Measurements from ENCODE around the gene SREBF1.
A peak's percentile ranks its signal among the peaks of the same experiment; 100 is the strongest.

Gene SREBF1

GRCh38 chr17:17836818-17837379, at the start of gene SREBF1:
Gene SREBF1, minus strand, starts transcription at chr17:17836986. Its CDS starts 169 bp downstream, at chr17:17836817.
- DNase-seq (ENCODE audit: low read depth) = peak; percentile 38

DNA sequence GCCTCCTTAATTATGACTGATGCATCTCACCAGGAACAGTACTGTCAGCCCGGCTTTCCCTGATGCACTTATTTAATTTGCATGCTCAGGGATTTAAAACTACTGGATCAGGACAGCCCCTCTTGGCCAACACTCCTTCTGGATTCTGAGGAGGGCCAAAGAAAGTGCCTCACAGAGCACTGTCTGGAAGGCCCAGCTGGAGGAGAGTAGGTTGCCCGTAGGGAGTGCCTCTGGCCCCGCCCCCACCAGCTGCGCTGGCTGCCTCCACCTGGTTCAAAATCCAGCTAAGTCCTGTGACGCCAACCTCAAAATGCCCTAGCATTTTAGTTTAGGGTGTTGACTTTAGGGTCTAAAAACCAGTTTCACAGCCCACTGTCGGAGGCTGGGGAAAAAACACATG, 49.4 kb upstream of the SREBF1 start:
- no peak for DNase-seq (ENCODE audit: low read depth)

GRCh38 chr17:17884391-17885357, 47.9 kb upstream of the SREBF1 start:
- no peak for DNase-seq (ENCODE audit: low read depth)

GRCh38 chr17:17883801-17884200, 47.0 kb upstream of the SREBF1 start:
- DNase-seq (ENCODE audit: low read depth) = no peak

- DNase-seq (ENCODE audit: low read depth) = no peak
Observed at GRCh38 chr17:17882082-17882581, 45.3 kb upstream of the SREBF1 start.

- DNase-seq (ENCODE audit: low read depth) = no peak
Observed at GRCh38 chr17:17880577-17881196, 43.9 kb upstream of the SREBF1 start.

DNA sequence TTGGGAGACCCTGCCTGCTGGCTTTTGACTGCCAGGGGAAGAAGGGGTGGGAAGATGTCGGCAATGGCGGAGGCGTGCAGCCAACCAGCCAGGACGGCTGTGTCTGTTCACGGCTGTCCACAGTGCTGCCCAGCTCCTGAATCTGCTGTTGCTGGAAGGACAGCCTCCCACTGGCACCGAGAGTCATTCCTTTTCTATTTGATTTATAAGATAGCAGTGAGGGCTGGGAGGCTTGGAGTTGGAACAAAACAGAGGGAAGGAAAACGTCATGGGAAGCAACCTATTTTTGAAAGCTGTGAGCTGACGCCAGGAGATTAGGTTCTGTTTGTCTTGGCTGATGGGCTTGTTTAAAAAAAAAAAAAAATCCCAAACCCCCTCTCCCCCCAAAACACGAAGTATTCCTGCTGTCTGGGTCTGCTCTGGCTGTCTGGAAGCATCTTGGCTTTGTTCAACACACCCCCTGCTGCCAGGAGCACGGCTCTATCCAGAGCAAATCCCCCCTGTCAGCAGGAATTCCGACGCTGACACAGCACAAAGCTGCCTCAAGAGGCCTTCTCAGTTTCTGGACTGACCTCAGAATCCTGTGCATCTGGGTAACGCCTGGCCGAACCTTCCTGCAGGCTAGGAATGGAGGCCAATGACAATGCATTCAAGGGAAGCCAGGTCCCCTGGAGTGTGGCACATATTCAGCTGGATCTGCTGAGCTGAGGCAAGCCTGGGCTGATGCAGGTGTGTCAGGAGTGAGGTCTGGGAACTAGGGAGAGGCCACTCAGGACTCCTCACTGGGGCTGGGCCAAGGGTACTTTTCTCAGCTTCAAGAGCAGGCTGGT, 41.0 kb upstream of the SREBF1 start:
- no peak for DNase-seq (ENCODE audit: low read depth)

DNA sequence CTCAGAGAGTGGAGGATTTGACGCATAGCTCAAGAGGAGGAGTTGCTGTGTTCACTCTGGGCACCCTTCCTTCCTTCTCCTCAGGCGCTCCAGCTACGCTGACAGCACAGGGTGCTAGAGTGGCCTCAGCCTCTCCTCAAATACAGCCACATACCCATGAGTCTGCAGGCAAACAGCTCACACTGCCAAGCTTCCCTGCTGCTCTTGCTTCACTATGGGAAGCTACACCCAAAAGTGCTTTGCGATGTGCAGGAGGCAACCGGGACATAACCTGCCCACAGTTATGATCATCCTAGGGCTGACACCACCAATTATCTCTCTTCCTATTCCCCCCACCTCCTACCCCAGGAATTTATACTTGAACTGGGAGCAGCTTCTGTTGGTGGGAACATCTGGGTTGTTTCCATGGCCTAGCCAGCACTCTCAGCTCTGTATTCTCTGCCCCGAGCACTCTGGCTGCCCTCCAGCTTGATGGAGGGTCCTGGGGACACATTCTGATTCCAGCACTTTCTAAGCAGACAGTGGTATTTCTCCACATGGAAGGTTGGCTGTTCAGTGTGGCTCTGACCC, 40.3 kb upstream of the SREBF1 start:
- no peak for DNase-seq (ENCODE audit: low read depth)

DNA sequence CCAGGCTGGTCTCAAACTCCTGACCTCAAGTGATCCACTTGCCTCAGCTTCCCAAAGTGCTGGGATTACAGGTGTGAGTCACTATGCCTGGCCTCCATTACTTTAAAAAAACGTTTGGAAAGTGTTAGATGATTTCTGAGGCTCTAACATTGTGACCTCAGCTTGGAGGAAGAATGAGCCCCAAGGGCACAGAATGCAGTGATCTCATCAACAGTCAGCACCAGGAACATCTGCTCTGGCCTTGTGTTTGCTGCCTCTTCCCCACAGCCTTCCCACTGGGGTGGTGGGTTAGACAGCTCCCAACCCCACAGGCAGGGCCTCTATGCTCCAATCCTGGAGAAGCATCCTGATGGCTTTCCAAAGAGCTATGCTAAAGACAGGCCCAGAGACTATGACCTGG, 37.7 kb upstream of the SREBF1 start:
- no peak for DNase-seq (ENCODE audit: low read depth)

- no peak for DNase-seq (ENCODE audit: low read depth)
Observed at GRCh38 chr17:17873450-17873991, 36.7 kb upstream of the SREBF1 start.

DNA sequence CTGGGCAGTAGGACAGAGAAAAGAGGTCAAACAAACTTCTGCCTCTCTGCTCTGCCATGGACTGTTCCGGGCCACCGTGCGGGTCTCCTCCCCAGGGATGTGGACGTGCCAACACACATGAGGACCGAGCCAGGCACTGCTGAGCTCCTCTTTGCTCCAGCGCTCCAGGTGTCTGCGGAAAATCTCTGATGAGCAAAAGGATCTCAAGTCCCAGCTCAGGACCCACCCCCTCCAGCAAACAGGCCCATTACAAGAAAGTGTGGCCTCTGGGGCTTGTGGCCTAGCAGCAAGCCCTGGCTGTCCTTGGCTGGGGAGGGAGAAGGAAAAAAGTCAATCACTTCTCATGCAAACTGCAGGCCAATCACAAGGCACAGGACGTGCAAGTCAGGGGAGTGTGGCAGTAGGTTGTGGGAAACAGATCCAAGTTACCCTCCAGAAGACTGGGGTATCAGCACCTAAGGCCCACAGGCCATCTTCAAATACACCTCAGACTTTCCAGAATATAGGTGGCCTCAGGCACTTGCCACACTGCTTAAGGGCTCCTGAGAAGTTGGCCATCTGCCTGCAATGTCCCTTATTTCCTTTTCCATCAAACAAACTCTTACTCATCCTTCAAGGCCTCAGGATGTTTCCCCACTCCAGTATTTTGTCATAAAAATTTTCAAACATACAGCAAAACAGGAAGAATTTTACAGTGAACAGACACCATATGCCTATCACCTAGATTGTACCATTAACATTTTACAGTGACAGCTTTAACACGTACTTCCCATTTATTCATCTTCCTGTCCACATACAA, 36.0 kb upstream of the SREBF1 start:
- no peak for DNase-seq (ENCODE audit: low read depth)

DNA sequence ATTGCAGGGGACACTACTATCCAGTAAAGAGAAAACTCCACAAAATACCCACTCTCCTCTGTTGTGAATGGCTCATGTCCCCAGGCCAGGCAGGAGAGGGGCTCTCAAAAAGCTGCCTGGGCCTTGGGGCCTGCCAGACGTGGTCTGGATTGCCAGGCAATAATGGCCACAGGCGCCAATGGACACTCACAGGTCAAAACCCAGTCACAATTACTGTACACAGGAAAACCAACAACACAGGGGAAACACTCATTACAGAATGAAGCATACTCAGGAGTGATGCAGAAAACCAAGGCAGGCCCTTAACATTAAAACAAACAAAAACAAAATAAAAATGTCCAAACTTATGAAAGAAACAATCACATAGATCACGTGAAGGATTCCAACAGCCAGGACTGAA, 35.1 kb upstream of the SREBF1 start:
- DNase-seq (ENCODE audit: low read depth) = no peak

GRCh38 chr17:17870247-17870646, 33.5 kb upstream of the SREBF1 start:
- DNase-seq (ENCODE audit: low read depth) = no peak

DNA sequence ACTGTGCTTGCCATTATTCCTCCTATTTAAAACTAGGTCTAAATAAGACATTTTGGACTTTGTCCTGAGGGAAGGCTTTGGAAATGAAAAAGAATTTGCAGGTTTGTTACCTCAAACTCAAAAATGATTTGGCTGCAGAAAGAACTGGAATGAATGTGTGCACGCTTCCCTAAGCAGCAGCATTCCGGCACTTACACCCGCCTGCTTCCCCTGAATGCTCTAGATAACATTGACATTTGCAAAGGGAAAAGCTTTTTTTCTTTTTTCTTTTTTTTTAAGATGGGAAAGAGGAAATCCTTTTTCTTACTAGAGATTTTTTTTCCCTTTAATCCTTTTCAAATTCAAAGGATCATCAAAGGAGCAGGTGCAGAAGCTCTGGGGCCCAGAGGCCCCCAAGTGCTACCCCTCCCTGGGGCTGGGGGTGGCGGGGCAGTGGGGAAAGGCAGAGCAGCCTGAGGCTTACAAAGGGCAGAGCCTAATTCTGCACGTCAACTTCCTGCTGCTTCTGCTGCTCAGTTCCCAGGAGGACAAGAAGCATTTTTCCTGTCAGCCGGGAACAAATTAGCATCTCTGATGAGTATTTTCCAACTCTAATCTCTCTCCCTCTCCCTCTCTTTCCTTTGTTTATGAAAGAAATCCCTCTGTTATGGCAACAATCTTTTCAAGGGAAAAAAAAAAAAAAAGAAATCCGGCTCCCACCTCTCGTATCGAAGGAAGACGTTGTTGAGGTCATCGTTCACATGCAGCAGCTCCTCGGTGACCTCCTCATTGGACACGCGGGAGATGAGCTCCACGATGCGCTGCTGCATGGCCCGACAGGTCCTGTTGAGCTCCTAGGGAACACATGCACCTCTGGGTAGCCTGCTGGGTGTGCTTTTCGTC, 32.1 kb upstream of the SREBF1 start:
- no peak for DNase-seq (ENCODE audit: low read depth)

DNA sequence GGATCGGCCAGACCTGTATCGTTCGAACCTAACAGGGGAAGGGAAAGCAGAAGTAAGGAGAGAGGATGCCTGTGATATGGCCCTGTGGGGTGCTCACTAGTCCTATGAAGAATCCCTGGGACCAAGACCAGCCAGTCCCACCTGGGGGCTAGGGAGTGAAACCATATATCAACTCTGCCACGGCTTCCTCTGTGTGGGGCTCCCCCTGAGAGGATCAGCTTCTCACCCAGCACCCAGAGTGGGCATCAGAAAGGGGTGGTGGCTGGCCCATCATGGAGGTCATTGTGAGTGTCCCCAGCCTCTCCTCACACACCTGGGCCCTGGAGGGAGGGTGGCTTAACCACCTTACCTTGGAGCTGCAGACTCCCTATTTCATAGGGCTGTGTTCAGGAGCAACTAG, 30.1 kb upstream of the SREBF1 start:
- no peak for DNase-seq (ENCODE audit: low read depth)

- DNase-seq (ENCODE audit: low read depth) = no peak
Observed at GRCh38 chr17:17866425-17866824, 29.6 kb upstream of the SREBF1 start.

DNA sequence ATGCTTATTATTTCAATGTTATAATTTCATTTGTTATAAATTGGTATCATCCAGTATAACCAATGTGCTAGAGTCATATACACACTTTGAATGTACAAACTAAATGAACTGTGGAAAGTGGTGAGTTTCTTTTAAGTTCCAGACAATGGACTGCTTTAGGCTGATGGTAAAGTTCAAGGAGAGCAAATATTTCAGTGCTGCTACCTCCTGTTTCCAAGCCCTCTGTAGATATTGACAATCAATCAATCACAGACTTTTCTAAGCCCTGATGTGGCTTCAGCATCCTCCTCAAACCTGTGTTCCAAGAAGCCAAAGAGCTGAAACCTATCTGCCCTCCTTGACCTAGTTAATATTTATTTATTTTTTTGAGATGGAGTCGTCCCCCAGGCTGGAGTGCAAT, 28.2 kb upstream of the SREBF1 start:
- DNase-seq (ENCODE audit: low read depth) = no peak

DNA sequence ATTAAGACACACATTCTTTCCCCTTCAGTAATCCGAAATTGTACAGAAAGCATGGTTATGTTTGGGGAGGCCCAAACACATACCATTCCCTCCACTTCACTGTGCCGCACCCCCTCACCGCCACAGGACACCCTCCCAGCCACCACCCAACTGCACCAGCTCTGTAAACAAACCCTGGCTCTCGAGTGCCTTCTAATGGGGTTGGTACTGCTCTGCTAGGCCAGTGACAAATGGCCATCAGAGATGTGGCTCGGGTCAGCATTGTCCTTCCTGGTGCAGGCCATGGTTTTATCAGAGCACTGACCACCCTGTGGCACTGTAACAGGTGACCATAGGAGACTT, 24.0 kb upstream of the SREBF1 start:
- no peak for DNase-seq (ENCODE audit: low read depth)

- DNase-seq (ENCODE audit: low read depth) = peak; percentile 38
Observed at GRCh38 chr17:17859909-17860765, 23.4 kb upstream of the SREBF1 start.
